H1 (cell line): ENCODE data around the gene LDLRAD4. TPM values are rescaled to one million over a fixed set of nuclear protein-coding genes. Genes with fewer than 3 reads are reported as not detected.

Experiments
- BCL11A ChIP-seq, 2 experiments: IDR thresholded peaks; one replicate each; pipeline ENCODE4 v1.6.1; 2011; ENCODE audit warnings: low read depth in 2 of 2, low read length in 2 of 2, mild to moderate bottlenecking in 2 of 2
- CEBPB ChIP-seq: IDR thresholded peaks from 2 replicates; pipeline ENCODE4 v1.6.1; 2012; ENCODE audit warnings: low read depth, low read length
- GTF2F1 ChIP-seq: IDR thresholded peaks from 2 replicates; pipeline ENCODE4 v1.6.1; 2012; ENCODE audit warnings: low read depth, low read length, improper control_type of control experiment, borderline replicate concordance
- KDM1A ChIP-seq: fragments of 200-600, 300-600 bp; sonication (generic); IDR thresholded peaks from 2 replicates; pipeline ENCODE4 v1.7.1; 2016; ENCODE audit warnings: mild to moderate bottlenecking, low read length, borderline replicate concordance
- PHF8 ChIP-seq: fragments of 200-600 bp; sonication (generic); conservative IDR thresholded peaks from 2 replicates; pipeline ENCODE4 v1.7.1; 2012; ENCODE audit warnings: low read depth, mild to moderate bottlenecking, inconsistent platforms, low read length, moderate library complexity
- RBBP5 ChIP-seq: IDR thresholded peaks from 2 replicates; pipeline ENCODE4 v1.7.1; 2012; ENCODE audit warnings: low read depth, mild to moderate bottlenecking, inconsistent platforms, low read length, moderate library complexity, borderline replicate concordance
- SUZ12 ChIP-seq: fragments of 200-600 bp; sonication (generic); IDR thresholded peaks from 2 replicates; pipeline ENCODE4 v1.6.1; 2012; ENCODE audit warnings: mild to moderate bottlenecking, inconsistent platforms, low read length, moderate library complexity, mixed read lengths
- ZNF274 ChIP-seq: IDR thresholded peaks from 2 replicates; pipeline ENCODE4 v1.7.0; 2012; ENCODE audit warnings: low read length, borderline replicate concordance; ENCODE audit errors: extremely low read depth
- polyA plus RNA-seq, 7 experiments: library from polyadenylated mRNA; depleted of rRNA in 3 of 7; stranded (reverse) in 5 of 7; unstranded in 2 of 7; fragments of >200 nt in 5 of 7; fragments of 200-250 nt in 2 of 7; gene quantifications; 1 replicate in 5 of 7; 2 replicates in 1 of 7; 4 replicates in 1 of 7; pipeline versions ENCODE4 v1.2.1 to v1.2.3, GENCODE V29; 2011 to 2013; ENCODE audit warnings: missing spikeins in 2 of 7, mixed read lengths in 2 of 7
- total RNA-seq: library from RNA; stranded (reverse); fragmentation: NEBNext Ultra II Directional; extraction: Animal tissue kit (Norgen Biotek cat#: 25700); gene quantifications from 2 replicates; pipeline ENCODE4 v1.2.1, GENCODE V29; 2021
- TF ChIP-seq, protein P1 (sequence below): IDR thresholded peaks from 2 replicates; pipeline ENCODE4 v1.6.1; 2011; ENCODE audit warnings: low read depth, mild to moderate bottlenecking, low read length; ENCODE audit not compliant: insufficient read depth
- TF ChIP-seq, protein P2 (sequence below): fragments of 300-600 bp; sonication (generic); IDR thresholded peaks from 2 replicates; pipeline ENCODE4 v1.7.1; 2012; ENCODE audit warnings: low read length, moderate library complexity, mild to moderate bottlenecking, inconsistent platforms; ENCODE audit not compliant: insufficient replicate concordance

LDLRAD4 gene
- total and polyA plus RNA-seq, 2 of the 8 experiments (the other 6 are each of a cell fraction or from before 2014, with no cell fraction given), result 0.77 to 1.4 TPM

DNA sequence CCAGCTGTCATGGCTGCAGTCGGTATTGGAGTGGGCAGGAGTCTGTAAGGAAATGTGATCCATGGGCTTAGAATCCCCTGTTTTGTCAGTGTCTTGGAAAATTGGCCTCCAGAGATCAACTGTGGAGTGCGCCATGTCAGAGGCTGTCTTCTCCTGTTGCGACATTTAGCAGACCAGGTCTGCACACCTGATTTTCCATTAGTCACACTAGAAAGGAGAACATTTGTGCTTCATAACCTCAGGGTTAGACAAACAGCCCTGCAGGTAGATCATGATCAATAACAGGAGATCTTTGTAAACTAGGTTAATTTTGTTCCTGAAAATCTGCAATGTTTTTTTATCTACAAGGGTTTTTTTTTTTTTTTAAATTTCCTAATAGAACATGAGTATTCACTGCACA, 28.0 kb downstream of the LDLRAD4 start (continued):
- TF ChIP-seq SUZ12 (no peak), ZNF274 (no peak), RBBP5 (no peak), BCL11A (IDR thresholded peaks at IDR 0.05; ENCODE audit: low read depth in 2 of 2, low read length in 2 of 2) (no peak), PHF8 (no peak), GTF2F1 (no peak), KDM1A (no peak), CEBPB (no peak)
- TF ChIP-seq, protein P1, sequence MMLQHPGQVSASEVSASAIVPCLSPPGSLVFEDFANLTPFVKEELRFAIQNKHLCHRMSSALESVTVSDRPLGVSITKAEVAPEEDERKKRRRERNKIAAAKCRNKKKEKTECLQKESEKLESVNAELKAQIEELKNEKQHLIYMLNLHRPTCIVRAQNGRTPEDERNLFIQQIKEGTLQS, result no peak
- TF ChIP-seq, protein P2, sequence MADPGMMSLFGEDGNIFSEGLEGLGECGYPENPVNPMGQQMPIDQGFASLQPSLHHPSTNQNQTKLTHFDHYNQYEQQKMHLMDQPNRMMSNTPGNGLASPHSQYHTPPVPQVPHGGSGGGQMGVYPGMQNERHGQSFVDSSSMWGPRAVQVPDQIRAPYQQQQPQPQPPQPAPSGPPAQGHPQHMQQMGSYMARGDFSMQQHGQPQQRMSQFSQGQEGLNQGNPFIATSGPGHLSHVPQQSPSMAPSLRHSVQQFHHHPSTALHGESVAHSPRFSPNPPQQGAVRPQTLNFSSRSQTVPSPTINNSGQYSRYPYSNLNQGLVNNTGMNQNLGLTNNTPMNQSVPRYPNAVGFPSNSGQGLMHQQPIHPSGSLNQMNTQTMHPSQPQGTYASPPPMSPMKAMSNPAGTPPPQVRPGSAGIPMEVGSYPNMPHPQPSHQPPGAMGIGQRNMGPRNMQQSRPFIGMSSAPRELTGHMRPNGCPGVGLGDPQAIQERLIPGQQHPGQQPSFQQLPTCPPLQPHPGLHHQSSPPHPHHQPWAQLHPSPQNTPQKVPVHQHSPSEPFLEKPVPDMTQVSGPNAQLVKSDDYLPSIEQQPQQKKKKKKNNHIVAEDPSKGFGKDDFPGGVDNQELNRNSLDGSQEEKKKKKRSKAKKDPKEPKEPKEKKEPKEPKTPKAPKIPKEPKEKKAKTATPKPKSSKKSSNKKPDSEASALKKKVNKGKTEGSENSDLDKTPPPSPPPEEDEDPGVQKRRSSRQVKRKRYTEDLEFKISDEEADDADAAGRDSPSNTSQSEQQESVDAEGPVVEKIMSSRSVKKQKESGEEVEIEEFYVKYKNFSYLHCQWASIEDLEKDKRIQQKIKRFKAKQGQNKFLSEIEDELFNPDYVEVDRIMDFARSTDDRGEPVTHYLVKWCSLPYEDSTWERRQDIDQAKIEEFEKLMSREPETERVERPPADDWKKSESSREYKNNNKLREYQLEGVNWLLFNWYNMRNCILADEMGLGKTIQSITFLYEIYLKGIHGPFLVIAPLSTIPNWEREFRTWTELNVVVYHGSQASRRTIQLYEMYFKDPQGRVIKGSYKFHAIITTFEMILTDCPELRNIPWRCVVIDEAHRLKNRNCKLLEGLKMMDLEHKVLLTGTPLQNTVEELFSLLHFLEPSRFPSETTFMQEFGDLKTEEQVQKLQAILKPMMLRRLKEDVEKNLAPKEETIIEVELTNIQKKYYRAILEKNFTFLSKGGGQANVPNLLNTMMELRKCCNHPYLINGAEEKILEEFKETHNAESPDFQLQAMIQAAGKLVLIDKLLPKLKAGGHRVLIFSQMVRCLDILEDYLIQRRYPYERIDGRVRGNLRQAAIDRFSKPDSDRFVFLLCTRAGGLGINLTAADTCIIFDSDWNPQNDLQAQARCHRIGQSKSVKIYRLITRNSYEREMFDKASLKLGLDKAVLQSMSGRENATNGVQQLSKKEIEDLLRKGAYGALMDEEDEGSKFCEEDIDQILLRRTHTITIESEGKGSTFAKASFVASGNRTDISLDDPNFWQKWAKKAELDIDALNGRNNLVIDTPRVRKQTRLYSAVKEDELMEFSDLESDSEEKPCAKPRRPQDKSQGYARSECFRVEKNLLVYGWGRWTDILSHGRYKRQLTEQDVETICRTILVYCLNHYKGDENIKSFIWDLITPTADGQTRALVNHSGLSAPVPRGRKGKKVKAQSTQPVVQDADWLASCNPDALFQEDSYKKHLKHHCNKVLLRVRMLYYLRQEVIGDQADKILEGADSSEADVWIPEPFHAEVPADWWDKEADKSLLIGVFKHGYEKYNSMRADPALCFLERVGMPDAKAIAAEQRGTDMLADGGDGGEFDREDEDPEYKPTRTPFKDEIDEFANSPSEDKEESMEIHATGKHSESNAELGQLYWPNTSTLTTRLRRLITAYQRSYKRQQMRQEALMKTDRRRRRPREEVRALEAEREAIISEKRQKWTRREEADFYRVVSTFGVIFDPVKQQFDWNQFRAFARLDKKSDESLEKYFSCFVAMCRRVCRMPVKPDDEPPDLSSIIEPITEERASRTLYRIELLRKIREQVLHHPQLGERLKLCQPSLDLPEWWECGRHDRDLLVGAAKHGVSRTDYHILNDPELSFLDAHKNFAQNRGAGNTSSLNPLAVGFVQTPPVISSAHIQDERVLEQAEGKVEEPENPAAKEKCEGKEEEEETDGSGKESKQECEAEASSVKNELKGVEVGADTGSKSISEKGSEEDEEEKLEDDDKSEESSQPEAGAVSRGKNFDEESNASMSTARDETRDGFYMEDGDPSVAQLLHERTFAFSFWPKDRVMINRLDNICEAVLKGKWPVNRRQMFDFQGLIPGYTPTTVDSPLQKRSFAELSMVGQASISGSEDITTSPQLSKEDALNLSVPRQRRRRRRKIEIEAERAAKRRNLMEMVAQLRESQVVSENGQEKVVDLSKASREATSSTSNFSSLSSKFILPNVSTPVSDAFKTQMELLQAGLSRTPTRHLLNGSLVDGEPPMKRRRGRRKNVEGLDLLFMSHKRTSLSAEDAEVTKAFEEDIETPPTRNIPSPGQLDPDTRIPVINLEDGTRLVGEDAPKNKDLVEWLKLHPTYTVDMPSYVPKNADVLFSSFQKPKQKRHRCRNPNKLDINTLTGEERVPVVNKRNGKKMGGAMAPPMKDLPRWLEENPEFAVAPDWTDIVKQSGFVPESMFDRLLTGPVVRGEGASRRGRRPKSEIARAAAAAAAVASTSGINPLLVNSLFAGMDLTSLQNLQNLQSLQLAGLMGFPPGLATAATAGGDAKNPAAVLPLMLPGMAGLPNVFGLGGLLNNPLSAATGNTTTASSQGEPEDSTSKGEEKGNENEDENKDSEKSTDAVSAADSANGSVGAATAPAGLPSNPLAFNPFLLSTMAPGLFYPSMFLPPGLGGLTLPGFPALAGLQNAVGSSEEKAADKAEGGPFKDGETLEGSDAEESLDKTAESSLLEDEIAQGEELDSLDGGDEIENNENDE, result no peak
